NCI-H146 treated with DMSO at 0.1 percent for 48 hours (cell line): ENCODE results near the gene LIG1.

ENCODE experiments used
- DNase-seq: peaks from one replicate; lab custom pipeline; 2025; ENCODE audit not compliant: unreplicated experiment; lab: John Stamatoyannopoulos, UW

Gene LIG1

DNA sequence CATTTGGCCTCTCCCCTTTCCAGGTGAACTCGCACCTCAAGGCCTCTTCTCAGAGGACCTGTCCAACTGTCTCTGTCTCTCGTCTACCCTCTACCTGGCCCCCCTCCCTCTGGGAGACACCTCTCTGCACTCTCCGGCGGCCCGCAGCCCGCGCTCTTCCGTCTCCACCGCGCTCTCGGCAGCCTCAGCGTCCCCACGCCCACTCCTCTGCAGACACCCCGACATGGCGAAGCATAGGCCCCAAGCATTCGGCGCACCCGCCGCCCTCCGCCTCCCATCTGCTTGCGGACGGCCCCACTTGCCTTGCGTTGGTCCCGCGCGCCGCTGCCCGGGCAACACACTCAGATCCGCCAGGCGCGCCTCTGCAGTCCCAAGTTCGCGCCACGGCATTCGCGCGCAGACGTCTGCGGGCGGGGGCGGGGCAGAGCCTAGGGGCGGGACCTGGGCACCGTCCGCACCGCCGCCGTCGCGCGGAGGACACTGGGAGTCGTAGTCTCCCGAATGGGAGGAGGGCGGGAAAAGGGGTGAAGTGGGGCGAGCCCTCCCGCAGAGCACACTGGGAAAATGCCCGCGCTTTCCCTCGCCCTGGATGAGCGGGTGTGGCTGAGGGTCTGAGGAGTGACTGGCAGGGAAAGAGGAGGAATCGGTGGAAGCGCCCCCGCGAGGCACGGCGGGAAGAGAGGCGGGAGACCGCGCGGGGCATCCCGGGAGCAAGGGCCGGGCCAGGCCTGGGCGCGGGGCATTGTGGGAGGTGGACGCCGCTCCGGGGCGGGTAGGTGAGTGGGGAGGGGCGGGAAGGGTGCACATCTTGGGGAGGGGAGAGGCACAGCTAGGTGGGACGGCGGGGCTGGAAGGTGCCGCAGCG is at the start of gene LIG1, which contains the start of gene ZSWIM9:
Gene LIG1 (minus strand): TSS at position 406 of the 865 bp plus-strand sequence. CDS start 4,778 bp downstream, outside the sequence.
Gene ZSWIM9 (plus strand): TSS at position 742 of the 865 bp plus-strand sequence. CDS start 1,123 bp downstream, outside the sequence.
- DNase-seq = peak; percentile 93

DNA sequence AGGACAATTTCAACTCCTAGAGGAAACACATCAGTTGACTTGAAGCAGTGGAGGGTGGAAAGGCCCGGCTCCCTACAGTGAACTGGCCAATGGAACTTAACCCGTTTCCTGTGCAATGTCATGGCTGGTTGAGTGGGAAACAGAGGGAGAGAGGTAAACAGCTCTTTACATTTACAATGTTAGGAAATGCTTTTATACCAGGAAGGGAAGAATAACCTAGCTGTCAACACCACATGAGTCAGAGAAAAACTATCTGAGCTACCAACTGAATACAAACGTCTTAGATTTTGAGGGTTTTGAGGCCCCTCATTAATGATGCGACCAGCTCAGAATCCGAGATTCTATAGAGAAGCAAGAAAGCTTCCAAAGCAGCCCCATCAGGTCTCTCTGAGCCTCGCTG is 48.9 kb upstream of the LIG1 start:
- DNase-seq = no peak

DNA sequence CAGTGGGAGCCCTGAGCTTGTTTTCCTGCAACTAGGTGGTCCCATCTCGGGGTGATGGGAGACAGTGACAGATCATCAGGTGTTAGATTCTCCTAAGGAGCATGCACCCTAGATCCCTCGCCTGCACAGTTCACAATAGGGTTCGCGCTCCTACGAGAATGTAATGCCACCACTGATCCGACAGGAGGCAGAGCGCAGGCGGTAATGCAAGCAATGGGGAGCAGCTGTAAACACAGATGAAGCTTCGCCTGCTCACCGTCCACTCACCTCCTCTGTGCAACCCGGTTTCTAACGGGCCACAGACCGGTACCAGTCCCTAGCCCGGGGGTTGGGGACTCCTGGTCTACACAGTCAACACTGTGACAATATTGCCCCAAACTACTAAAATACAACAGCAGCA is 46.8 kb upstream of the LIG1 start:
- DNase-seq = no peak

DNA sequence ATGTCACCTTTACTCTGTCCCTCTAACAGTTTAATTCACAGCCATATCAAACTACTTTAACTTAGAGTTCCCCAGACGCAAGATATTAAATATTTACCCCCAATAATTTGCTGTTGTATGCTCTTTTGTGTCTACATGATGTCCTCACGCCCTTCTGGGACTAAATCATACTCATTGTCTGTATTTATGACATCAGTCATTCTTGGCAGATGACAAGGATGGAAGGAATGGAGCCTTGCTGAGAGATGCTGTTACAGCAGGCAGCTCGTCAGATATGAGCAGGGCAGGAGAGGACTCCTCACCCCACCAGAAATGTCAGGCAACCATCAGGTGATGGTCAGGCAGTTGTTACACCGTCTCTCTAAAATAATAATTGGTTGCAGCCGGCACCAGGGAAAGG is 43.8 kb upstream of the LIG1 start:
- no peak for DNase-seq

DNA sequence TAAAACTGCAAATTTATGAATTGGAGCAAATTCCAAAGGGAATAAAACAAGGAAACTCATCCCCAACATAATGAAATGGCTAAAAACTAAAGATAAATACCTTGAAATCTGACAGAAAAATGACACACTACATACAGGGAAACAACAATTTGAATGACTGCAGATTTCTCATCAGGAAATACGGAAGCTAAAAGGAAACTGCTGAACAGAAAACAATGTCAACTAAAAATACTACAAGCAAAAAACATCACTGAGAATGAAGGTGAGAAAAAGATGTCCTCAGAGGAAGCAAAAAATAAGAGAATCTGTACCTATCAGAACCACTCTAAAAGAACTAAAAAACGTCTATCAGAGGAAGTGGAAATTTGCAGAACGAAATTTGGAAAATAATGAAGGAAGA is 39.9 kb upstream of the LIG1 start:
- DNase-seq = no peak

DNA sequence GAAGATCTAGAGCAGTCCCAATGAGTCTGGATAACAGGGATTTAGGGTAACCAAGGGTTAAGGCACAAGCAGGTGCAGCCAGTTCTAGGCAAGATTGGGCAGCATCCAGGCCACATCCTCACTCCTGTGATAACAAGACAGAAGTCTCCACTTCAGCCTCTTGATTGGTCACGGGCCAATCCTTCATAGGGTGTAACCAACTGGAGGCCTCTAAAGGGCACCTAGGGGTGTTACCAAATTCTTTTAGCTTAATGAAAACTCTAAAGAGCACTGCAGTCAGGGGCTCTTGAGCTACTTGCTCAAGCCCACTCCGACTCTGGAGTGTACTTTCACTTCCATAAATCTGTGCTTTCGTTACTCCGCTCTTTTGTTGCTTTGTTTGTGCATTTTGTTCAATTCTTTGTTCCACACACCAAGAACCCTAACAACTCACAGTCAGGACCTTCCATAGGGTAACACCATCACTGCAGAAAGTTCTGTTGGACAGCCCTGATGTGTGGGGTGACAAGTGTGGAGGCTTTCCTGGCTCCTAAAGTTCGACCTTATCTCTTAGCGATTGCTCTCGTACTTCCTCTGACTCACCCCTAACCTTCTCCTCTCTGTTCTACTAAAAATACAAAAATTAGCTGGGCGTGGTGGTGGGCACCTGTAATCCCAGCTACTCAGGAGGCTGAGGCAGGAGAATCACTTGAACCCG is 36.4 kb upstream of the LIG1 start:
- no peak for DNase-seq

DNA sequence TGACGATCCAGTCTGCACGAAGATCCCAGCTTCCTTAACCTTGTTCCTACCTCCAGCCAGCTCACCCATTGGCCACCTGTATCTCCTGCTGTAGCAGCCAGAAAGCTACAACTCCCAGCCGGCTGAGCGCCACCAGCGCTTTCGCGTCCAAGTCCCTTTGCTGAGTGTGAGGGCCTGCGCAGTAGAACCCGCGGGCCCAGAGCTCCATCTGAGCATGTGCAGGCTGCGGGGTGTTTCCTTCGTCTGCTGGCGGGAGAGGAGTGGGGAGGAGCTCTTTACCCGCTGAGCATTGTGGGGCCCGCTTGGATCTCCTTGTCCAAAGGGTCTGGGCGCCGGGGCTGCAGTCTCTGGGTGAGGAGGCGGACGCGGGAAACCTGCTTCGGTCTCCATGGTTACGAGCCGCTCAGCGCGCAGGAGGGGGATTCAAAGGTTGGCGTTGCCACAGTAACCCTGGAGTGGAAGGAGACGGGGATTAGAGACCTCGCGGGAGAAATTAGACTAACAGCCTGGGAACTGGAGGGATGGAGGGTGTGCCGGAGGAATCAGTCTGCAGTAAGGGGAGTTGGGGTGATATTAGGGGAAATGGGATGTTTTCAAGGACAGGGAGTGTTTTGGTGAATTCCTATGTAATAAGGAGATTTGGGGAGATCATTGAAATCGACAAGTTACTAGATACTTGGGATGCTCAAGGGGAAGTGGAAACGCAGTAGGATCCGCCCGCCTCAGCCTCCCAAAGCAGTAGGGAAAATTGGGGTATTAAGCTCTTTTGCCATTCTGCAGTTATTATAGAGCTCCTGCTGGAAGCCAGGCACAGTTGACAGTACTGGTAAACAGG is 33.9 kb upstream of the LIG1 start:
- peak; percentile 99 for DNase-seq

DNA sequence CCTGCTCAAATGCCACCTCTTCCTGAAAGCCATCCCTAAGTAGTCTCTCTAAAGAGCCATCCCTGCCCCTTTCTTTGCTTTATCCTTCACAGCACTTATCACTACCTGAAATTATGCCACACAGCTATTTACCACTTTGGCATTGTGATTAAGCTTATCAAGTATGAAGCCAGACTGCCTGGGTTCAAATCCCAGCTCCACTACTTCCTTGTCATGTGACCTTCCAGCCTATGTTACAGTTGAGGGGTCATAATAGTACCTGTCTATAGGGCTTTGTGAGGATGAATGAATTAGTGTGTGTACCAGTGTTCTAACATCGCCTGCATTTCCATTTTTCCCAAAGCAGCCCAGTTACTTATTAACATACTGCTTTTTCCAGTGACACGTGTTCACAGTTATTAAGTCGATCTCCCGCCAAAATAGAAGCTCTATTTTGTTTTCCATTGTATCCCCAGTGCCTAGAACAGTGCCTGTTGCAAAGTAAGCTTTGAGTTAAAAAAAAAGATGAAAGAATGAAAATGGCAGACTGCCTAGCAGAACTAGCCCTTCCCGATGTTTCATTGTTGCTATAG is 33.2 kb upstream of the LIG1 start:
- DNase-seq = no peak

DNA sequence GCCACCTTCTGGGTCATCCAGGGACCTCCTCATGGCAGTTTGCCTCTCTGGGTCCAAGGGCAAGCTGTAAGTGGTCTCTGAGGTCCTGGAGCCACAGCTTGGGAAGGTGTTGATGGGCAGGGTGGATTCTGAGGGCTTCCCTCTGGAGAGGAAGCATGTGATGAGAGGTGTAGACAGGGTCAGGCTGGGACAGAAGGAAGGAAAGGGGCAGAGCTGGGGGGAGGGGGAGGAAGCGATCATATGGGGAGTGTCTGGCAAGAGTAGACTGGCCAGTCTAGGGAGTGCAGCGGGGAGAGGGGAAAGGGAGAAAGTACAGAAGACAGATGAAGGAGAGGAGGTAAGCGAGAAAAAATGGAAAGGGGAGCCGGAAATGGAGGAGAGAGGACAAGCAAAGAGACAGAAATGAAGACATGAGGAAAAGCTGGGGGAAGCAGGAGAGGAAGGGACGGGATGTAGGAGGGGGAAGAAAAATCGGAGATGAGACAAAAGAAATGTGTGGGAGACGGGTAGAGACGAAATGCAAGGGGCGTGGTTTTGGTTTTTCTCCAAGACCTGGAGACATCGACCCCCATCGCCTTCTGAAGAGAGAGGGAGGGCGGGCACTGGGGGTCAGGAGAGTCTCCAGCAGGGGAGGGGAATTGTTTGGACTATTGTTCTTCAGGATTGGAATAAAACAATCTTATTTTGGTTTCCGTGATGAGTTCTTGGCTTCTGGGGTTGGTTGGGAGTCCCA is 27.0 kb upstream of the LIG1 start:
- no peak for DNase-seq

DNA sequence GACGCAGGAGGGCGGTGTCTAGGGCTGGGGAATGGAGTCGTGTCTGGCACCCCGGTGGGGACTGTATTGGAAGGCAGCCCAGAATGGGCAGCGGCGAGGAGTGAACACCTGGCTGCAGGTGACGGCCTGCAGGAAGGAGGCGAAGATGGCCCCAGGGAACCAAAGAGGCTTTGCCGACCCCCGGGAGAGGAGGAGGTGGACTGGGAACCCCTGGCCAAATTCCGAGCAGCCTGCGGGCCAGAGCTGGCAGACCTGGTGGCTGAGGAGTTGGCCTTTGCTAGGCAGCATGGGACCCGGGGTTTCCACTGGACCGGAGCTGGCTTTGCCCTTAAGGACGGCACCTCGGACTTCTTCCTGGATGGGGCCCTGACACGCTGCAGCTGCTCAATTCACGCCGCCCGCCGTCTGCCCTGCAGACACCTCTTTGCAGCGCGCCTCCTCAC is 26.2 kb upstream of the LIG1 start:
- DNase-seq = peak; percentile 83

DNA sequence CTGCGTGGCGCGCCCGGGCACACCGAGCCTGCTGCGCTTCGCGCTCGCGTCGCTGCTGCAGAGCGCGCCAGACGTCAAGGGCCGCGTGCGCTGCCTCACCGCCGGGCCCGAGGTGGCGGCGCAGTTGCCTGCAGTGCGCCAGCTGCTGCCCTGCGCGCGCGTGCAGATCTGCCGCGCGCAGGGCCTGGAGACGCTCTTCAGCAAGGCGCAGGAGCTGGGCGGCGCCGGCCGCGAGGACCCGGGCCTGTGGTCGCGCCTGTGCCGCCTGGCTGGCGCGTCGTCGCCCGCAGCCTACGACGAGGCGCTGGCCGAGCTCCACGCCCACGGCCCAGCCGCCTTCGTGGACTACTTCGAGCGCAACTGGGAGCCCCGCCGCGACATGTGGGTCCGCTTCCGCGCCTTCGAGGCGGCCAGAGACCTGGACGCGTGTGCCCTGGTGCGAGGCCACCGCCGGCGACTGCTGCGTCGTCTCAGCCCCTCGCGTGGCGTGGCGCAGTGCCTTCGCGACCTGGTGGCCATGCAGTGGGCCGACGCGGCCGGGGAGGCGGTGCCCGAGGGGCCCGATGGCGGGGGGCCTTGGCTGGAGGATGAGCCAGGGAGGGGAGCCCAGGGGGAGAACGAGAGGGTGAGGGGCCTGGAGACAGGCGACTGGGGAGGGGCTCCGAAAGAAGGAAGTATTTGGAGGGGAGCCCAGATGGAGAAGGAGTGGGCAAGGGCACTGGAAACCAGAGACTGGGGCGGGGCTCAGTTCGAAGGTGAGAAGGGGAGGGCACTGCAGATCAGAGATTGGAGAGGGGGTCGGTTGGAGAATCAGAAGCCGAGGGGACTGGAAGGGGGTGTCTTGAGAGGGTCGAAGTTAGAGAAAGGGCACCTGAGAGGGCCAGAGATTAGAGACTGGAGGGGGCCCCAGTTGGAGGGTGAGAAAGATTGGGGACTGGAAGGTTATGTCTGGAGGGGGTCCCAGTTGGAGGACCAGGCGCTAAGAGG is 25.0 kb upstream of the LIG1 start:
- no peak for DNase-seq

DNA sequence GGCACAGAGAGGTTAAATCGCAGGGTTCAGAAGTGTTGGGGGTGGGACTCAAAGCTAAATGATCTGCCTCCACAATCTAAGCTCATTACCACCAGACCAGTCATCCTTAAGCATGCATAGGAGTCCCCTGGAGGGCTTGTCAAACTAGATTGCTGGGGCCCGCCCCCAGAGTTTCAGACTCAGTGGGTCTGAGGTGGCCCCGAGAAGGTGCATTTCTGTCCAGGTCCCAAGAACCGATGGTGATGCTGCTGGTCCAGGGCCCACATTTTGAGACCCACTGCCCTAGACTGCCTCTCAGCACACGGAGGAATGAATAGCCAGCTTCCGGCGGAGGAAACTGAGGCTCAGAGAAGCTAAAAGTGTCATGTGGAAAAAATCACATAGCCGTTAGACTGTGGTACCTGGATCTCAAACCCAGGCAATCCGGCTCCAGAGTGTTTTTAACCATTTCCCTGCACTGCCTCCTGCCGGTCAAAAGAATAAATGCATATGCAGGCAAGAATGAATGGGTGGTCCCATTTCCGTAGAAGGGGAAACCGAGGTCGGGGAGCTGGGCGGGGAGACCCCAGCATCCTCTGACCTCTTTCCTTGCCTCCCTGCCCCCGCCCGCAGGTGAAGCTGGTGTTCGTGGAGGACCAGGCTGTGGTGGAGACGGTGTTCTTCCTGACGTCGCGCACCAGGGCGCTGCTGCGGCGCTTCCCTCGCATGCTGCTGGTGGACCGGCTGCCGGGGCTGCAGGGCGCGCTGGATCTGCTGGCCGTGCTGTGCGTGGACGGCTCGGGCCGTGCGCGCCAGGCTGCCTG is 24.1 kb upstream of the LIG1 start:
- DNase-seq = no peak

DNA sequence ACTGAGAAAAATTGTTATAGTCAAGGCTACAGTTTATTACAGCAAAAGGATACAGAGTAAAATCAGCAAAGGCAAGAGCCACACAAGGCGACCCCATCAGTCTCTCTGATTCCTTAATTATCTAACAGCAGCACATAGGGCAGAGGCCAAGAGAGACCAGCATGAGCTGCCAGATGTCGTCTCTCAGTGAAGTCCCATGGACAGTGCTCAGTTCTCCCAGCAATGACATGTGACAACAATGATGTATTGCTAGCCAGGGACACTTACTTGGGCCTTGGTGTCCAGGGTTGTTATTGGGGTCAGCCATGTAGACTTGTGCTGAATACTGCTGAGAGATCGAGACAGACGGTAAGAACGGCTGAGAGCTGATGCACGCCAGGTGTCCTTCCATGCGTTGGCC is 22.6 kb upstream of the LIG1 start:
- no peak for DNase-seq

DNA sequence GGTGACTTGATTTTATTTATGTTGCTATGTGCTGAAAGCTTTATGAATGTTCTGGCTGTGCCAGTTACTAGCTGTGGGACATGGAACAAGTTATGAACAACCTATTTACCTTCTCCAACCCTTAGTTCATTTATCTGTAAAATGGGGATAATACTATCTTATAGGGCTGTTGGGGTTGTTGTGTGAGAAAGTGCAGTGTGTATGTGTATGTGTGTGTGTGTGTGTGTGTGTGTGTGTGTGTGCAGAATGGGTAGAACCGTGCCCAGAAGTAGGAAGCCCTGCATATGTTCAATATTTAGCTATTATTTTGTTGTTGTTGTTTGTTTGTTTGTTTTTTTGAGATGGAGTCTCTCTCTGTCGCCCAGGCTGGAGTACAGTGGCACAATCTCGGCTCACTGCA is 20.7 kb upstream of the LIG1 start:
- no peak for DNase-seq

DNA sequence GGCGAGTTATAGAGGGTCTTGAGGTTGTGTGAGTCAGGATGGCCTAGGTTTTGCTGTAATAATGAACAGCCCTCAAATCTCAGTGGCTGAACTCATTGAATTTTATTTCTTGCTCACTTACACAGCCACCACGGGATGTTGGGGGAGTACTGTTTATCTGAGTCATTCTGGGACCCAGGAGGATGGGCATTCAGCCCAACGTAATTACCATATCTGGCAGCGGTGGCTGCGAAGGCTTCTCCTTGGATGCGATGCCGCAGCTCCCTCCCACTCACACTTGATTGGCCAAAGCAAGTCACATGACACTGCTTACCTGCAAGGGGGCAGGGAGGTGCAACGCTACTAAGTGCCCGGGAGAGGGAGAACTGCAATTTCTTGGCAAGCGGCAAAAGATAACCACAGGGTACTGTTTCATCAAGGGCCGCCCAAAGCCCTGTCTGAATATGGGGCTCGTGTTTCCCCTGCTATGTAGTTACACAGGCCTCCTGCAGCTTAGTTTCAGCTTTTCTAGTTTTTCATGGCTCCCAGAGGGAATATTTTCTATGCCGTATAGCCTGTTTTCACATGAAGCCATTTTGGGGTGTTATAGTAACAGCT is 20.2 kb upstream of the LIG1 start:
- peak; percentile 84 for DNase-seq

DNA sequence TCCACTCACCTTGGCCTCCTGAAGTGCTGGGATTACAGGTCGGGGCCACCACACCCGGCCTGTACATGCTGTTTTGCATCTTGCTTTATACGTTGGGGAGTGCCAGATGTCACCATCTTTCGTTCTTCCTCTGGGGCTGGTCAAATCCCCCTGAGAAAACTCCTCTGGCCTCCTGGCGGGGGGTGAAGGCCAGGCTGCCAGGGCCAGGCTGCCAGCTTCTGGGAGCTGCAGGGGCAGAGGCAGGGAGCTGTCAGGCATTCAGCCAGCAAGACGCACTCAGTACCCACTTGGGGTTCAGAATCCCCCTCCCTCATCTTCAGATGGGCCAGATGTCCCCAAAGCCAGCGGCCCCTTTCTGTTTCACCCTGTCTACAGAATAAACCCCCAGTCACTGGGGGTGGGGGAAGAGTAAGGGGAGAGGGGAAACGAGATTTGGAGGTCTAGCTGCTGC is 16.4 kb upstream of the LIG1 start:
- no peak for DNase-seq

DNA sequence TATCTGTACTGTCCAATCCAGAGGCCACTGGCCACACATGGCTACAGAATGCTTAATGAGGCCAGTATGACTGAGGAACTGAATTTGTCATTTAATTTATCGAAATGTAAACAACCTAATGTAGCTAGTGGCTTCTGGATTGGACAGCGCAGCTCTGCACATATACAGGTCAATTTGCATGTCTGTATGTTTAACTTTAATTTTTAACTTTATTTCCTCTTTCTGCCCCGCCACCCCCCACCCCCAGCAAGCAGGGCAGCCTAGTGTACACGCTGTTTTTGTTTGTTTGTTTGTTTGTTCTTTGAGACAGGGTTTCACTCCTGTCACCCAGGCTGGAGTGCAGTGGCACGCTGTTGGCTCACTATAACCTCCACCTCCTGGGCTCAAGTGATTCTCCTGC is 15.9 kb upstream of the LIG1 start:
- no peak for DNase-seq

DNA sequence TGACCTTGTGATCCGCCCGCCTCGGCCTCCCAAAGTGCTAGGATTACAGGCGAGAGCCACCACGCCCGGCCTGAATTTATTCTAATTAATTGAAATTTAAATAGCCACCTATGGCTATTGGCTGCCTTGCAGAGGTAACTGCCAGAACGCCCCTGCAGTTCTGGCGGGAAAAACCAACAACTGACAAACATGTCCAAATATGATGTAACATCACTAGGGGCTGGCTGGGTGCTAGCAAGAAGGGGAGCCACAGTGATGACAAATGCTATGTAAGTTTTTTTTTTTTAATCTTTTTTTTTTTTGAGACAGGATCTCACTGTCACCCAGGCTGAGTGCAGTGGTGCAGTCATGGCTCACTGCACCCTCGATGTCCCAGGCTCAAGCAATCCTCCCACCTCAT is 13.2 kb upstream of the LIG1 start:
- no peak for DNase-seq
